HL-60/S4 (cell line): ENCODE measurements around the gene ATPAF2.

Experiments used
- in situ Hi-C: fragments of 300-500 bp; cut with MboI; formaldehyde crosslinking; loops from 2 replicates; pipeline ENCODE4 v1.14.3; 2022; ENCODE audit warnings: low sequenced_read_pairs

The ATPAF2 gene

GRCh38 chr17:18038861-18039534, at the start of gene ATPAF2, which contains the start of gene GID4:
Gene ATPAF2, minus strand, starts transcription at chr17:18039168. Its CDS starts 155 bp downstream, at chr17:18039013.
Gene GID4, plus strand, starts transcription at chr17:18039408. Its CDS starts 57 bp downstream, at chr17:18039465.
- in situ Hi-C loops, result loop anchor here (25.0 kb wide), 1 partner anchor 352 kb away; the partner anchor contains the start of gene RAI1

DNA sequence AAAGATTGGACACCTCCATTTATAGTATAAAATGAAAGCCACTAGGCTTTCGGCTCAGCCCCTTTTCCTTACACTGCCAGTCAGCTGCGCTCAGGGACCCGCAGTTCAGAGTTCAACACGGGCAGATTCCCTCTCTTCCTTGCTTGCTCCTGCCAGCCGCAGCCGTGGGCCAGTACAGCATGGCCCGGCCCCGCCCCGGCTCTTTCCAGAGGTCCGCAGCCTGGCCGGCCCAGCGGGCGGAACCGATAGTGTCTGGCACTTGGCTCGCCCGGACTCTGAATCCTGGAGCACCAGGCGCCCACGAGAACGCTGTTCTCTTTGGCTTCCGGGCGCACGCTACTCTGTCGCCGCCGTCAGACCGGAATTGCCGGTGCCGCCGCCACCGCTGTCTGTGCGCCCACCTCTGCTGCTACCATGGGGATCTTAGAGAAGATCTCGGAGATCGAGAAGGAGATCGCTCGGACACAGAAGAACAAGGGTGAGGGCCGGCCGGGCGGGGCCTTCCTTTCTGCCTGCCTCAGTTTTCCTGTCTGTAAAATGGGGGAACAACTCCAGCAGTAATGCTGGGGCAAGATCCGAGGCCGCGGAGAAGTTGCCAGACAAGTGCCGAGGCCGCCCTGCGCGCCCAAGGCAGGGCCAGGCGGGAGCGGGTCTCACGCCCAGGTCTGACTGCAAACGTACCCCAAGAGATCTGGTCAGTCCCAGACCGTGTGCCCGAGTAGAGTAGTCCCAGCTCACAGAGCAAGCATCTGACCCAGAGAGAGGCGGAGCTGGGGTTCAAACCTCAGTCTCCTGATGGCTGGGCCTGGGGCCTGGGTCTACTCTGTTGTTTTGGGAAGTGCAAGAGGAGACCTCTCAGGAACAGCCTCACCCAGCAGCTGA, 48.9 kb upstream of the ATPAF2 start, which contains the start of gene DRG2:
TSS of gene DRG2 (plus strand) at position 339 of the 882 bp plus-strand sequence. CDS start at position 415, 76 bp downstream.
- in situ Hi-C loops, result no loop called here

DNA sequence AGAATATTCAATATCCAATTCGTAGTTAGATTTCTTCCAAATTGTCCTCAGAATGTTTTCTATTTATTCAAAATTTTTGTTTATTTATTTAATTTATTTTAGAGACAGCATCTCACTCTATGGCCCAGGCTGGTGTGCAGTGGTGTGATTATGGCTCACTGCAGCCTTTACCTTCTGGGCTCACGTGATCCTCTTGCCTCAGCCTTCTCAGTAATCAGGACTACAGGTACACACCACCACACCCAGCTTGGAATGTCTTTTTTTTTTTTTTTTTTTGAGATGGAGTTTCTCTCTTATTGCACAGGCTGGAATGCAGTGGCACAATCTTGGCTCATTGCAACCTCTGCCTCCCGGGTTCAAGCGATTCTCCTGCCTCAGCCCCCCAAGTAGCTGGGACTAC, 45.3 kb upstream of the ATPAF2 start:
- in situ Hi-C loops, result no loop called here

GRCh38 chr17:18079543-18079942, 40.6 kb upstream of the ATPAF2 start:
- in situ Hi-C loops, result no loop called here

DNA sequence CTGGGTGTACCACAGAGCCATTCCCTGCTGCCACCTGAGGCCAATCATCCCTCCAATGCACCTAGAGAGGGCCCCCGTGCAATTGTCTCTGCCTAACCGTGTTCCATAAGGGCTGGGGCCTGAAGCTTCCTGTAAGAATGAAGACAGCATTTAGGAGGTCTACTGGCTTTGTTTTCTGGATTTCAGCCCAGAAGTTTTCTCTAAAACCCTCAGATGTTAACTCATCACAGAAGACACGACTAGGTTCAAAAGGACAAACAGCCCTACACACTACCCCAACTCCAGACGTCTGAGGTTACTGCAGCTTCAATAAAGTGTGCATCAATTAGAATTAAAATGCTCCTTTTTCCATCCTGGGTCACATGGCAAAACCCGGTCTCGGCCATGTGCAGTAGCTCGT, 38.0 kb upstream of the ATPAF2 start:
- in situ Hi-C loops, result no loop called here

DNA sequence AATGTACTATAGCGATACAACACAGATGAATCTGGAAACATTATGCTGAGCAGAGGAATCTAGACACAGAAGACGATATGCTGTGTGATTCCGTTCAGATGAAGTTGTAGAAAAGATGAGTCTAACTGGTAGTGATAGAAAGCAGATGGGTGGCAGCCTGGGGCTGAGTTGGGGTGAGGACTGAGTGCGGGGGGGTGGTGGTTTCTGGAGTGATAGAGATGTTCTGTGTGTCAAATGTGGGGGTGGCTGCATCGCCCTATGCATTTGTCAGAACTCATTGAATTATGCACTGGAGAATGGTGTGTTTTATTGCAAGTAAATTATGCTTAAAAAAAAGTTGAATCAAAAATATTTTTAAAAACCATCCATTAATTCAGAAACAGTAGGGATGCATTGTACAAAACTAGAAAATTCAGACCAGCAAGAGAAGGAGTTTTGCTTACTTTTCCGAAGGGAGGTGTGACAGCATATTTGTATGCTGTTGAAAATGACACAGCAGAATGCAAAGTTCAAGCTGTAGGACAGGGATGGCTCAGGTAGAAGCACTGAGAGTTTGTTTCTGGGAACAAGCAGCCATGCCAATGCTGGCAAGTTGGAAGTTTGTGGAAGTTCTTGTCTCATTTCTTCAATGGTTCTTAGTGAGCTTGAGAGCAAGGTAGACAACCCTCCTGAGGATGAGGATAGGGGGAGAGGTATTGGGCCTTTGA, 35.8 kb upstream of the ATPAF2 start:
- in situ Hi-C loops, result no loop called here

DNA sequence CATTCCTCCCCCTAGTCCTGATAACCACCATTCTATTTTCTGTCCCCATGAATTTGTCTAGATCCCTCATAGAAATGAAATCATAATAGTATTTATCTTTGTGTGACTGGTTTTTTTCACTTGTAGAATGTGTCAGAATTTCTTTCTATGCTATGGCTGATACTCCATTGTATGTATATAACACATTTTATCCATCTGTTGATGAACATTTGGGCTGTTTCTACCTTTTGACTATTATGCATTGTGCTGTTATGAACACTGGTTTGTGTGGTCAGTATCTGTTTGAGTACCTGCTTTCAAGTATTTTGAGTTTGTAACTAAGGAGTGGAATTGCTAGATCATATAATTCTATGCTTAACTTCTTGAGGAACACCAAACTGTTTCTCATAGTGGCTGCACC, 32.8 kb upstream of the ATPAF2 start:
- in situ Hi-C loops, result no loop called here

DNA sequence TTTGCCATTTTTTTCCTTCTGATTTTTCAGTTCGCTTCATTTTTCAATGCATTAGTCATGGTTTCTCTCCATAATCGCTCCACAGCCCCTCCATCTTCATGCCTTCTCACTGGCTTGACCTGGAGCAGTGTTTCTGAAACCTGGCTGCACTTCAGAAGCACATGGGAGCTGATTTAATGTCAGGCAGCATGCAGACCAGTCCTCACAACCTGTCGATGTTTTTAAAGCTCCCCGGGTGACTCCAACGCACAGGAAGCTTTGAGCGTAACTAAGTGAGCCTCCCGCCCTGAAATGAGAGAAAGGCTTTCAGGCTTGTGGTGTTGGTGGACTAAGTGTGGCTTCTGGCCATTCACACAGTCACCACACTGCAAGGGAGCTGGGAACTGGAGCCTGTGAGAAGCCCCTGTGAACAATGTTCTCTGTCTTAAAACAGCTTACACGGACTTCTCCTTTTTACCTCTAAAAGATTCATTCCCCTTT, 31.9 kb upstream of the ATPAF2 start:
- in situ Hi-C loops, result no loop called here

DNA sequence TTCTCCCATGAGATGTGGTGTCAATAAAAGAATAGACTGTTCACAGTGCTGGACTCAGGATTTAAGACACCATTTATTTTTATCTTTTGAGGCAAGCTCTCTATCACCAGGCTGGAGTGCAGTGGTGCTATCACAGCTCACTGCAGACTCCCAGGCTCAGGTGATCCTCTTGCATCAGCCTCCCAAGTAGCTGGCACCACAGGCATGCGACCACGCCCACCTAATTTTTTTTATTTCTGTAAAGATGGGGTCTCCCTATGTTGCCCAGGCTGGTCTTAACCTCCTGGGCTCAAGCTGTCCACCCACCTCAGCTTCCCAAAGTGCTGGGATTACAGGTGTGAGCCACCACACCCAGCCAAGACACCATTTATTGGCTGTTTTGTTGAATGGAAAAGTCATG, 30.1 kb upstream of the ATPAF2 start:
- in situ Hi-C loops, result no loop called here

- in situ Hi-C loops, result no loop called here
Measured at GRCh38 chr17:18066866-18067265, 27.9 kb upstream of the ATPAF2 start.

DNA sequence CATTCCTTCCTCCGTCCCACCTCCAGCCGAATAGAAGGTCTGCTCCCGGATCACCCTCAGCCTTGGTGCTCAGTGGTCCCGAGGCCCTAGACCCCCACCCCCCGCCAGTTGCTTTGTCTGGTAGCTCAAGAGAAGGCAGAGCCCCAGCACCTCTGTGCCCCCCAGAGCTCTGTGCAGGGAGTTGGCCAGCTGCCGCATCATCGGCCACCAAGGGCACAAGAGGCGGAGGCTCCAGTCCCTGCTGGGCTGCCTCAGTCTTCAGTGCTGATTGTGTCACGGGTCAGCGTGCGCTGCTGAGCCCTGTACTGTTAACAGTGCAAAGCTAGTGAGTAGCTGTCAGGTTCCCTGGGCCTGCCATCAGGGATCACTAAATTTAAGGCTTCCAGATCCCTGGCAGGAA, 26.6 kb upstream of the ATPAF2 start:
- in situ Hi-C loops, result no loop called here

DNA sequence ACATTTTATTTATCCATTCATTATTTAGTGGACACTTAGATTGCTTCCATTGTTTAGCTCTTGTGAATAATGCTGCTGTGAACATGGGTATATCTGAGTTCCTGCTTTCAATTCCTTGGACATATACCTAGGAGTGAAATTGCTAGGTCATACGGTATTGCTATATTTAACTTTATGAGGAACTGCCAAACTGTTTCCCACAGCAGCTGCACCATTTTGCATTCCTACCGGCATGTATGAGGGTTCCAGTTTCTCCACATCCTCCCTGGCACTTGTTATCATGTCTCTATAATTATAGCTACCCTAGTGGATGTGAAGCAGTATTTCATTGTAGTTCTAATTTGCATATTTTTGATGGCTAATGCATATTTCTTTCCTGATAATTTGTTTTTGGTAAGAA, 25.1 kb upstream of the ATPAF2 start:
- in situ Hi-C loops, result no loop called here

DNA sequence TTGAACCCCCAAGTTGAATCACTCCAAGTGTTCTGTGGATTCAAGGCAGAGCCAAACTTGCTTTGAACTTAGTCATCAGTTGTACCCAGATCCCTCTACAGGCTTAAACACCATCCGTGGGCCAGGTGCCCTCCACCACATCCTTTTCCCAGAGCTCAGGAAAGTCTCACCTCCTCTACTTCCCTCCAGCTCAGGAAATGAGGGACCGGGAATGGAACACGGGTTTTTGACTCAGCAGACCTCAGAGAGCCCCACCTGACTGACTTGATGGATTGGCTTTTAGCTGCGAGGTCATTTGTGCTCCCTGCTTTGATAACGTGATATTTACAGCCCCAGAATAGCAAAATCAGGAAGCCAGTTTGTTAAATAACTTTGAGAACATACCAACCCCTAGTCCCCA, 20.3 kb upstream of the ATPAF2 start:
- in situ Hi-C loops, result no loop called here

GRCh38 chr17:18056214-18056613, 17.2 kb upstream of the ATPAF2 start:
- in situ Hi-C loops, result no loop called here

- in situ Hi-C loops, result no loop called here
Measured at GRCh38 chr17:18055597-18055996, 16.6 kb upstream of the ATPAF2 start.

DNA sequence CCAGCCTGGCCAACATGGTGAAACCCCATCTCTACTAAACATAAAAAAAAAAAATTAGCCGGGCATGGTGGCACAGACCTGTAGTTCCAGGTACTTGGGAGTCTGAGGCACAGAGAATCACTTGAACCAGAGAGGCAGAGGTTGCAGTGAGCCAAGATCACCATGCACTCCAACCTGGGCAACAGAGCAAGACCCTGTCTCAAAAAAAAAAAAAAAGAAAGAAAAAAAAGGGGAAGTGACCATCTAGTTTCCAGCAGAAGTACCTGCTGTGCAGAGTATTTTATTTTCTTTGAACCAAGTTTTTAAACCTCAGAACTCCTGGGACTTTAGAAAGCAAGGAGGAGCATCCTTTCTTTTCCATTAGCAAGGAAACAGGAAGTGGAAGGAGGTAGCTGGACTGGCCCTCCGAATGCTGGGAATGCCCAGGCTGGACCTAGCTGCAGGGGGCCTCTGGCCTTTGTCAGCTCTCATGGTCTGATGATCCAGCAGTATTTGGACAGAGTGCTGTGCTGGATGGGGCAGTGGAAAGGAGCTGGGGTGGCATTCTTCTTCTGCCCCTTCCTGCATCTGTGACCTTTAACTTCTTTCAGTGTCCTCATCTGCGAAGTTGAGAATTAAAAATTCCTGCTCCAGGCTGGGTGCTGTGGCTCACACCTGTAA, 6.9 kb upstream of the ATPAF2 start:
- in situ Hi-C loops, result loop anchor here (25.0 kb wide), 1 partner anchor 359 kb away; the partner anchor contains the start of gene RAI1

DNA sequence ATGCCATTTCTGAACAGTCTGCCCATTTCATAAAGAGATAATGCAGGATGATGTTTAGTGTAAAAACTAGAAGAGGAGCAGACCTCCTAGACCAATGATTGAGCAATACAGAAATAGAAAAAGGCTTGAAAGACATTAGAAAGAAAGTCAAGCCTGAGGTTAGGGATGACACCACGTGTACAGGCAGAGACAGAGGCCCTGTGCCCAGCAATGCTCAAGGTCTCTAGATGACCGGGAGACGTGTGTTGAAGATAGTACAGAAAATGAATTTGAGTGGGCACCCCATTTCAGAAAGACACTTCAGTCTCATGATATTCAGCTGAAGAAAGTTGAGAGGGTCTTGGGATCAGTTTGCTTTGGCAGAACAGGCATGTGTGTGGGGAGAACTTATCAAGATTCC, 5.6 kb upstream of the ATPAF2 start:
- in situ Hi-C loops, result loop anchor here (25.0 kb wide), 1 partner anchor 357 kb away; the partner anchor contains the start of gene RAI1

GRCh38 chr17:18043491-18043890, 4.5 kb upstream of the ATPAF2 start:
- in situ Hi-C loops, result loop anchor here (25.0 kb wide), 1 partner anchor 356 kb away; the partner anchor contains the start of gene RAI1

DNA sequence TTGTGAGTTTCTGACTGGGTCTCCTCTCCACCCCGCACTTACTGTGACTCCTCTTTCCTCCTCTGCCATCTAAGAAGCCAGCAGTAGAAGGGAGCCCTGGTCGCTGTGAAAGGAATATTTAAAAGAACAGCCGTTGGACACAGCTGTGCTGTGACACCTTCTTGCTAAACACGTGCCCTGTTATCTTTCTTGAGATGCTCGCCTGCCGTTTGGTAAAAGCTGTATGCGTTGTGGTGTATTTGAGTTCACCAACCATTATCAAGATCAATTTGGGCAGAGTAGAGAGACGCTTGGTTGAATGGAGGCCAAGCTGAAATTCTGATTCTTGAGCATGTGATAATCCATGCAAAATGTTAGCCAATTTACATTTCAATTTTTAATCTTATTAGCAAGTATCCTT, 4.0 kb upstream of the ATPAF2 start:
- in situ Hi-C loops, result loop anchor here (25.0 kb wide), 1 partner anchor 356 kb away; the partner anchor contains the start of gene RAI1

- in situ Hi-C loops, result loop anchor here (25.0 kb wide), 1 partner anchor 354 kb away; the partner anchor contains the start of gene RAI1
Measured at GRCh38 chr17:18041776-18042175, 2.8 kb upstream of the ATPAF2 start.
